ENCODE measurements around the gene C9orf78. TPM values are rescaled to one million over a fixed set of nuclear protein-coding genes. Genes with fewer than 3 reads are reported as not detected.

C9orf78 gene
- total and polyA plus RNA-seq, 9 of the 15 experiments (the other 6 are each of a cell fraction or from before 2014, with no cell fraction given), result 94.6 to 266 (median 202) TPM

GRCh38 chr9:129880654-129881546, 45.8 kb upstream of the C9orf78 start:
- H3K27me3 ChIP-seq (ENCODE audit: control insufficient read depth in 2 of 2, insufficient read depth in 2 of 2, low read length in 2 of 2), result no peaks in the 10 kb centered on the region; a peak in 1 of 5 replicates
- peaks cover 19 to 51% of the 10 kb centered on the region in 2 experiments for H3K4me1 ChIP-seq (replicated peaks in 1 of 2; ENCODE audit: control insufficient read depth in 2 of 2, insufficient read depth in 2 of 2, low read length in 2 of 2)
- H3K27ac ChIP-seq (ENCODE audit: extremely low read depth, low read depth, low read length), result peak overlapping the region; percentile 91; the same call in 2 of the 3 replicates
- H3K36me3 ChIP-seq (ENCODE audit: control insufficient read depth, insufficient read depth, low read length), result peaks cover 42% of the 10 kb centered on the region
- no peak overlapping the region for H2AFZ ChIP-seq (ENCODE audit: low read depth, low read length)
- in situ Hi-C loops (cut with MboI), result loop anchor here (10.0 kb wide), 1 partner anchor 1556 kb away; the partner anchor contains the start of genes COQ4 and TRUB2
- no peaks in the 10 kb centered on the region for H3K9me3 ChIP-seq (replicated peaks; ENCODE audit: control insufficient read depth, insufficient read depth, low read depth, low read length)
- intact Hi-C loops (cut with micrococcal nuclease), result loop anchor here (10.0 kb wide), 3 partner anchors 146 to 464 kb away; partner anchors contain the start of gene ASB6
- 81% methylated on average over 26 of the region's 28 CpGs for WGBS (ENCODE audit: insufficient coverage, low coverage, missing lambda C conversion rate)
- peaks cover 42% of the 10 kb centered on the region for H3K79me2 ChIP-seq (ENCODE audit: control insufficient read depth, insufficient read depth, low read length)
- H3K4me2 ChIP-seq (ENCODE audit: insufficient read depth, low read length), result 0 out of 2 replicates have a peak overlapping the region, but pooled peaks have one; percentile 1
- BruUV-seq (replicated peaks), result TSS peak; percentile 19
- H3K9me1 ChIP-seq (ENCODE audit: control insufficient read depth, insufficient read depth, low read length), result no peaks in the 10 kb centered on the region
- POLR2A ChIA-PET, result interaction anchor here (0.6 to 1.3 kb wide), 4 partner anchors 42 to 934 kb away, joined by 3 to 4 read pairs (median 3); no protein-coding TSS in a partner anchor
- CTCF ChIA-PET (ENCODE audit: low intra/inter-chr PET ratio), result no interaction called here
- TF ChIP-seq ATF4 (CRISPR knock-in tag; IDR thresholded peaks at IDR 0.05), result 0 out of 2 replicates have a peak, but pooled peaks have one; percentile 9
- no peak for TF ChIP-seq ZBTB12 (CRISPR knock-in tag; IDR thresholded peaks at IDR 0.05)
- TF ChIP-seq PHB2 (IDR thresholded peaks at IDR 0.05; ENCODE audit: low read depth), result no peak
- FAIRE-seq (no peak), ATAC-seq (no peak), DNase-seq (ENCODE audit: extremely low read depth in 1 of 4, low spot score in 3 of 4) (peak in 1 of 4 experiments; percentile 62)
- H4K20me1 ChIP-seq (replicated peaks; ENCODE audit: control insufficient read depth, insufficient read depth, low read length), result no peaks in the 10 kb centered on the region
- no peak overlapping the region for H3K4me3 ChIP-seq
- H3K9ac ChIP-seq (ENCODE audit: insufficient read depth in 1 of 2, low read depth in 2 of 2, low read length in 2 of 2), result peak overlapping the region in 1 of 2 experiments; percentile 27; a peak in 1 of 4 replicates
